ENCODE results near the gene SUMF1. TPM values are rescaled to one million over a fixed set of nuclear protein-coding genes. Genes with fewer than 3 reads are reported as not detected.

The SUMF1 gene
- polyA plus RNA-seq, 1 donor (not counting 4 experiments of a cell fraction or from before 2014, with no cell fraction given): 36.1 TPM

GRCh38 chr3:4501927-4502326, 34.9 kb upstream of the SUMF1 start:
- Histone ChIP-seq H3K4me3 (ENCODE audit: control insufficient read depth in 2 of 3, extremely low read depth in 1 of 3, insufficient read depth in 2 of 3, low read depth in 1 of 3, low read length in 3 of 3) (no peak overlapping the region), H3K9me1 (ENCODE audit: control insufficient read depth, extremely low read depth, insufficient read depth, low read length) (no peaks in the 10 kb centered on the region), H3K4me2 (ENCODE audit: control insufficient read depth, extremely low read depth, insufficient read depth, low read depth, low read length) (no peak overlapping the region), H4K20me1 (ENCODE audit: control insufficient read depth, extremely low read depth, insufficient read depth, low read length) (no peaks in the 10 kb centered on the region), H3K27ac (ENCODE audit: control insufficient read depth, insufficient read depth, low read length) (no peak overlapping the region), H3K79me2 (ENCODE audit: control insufficient read depth, insufficient read depth, low read length) (no peaks in the 10 kb centered on the region), H3K4me1 (ENCODE audit: control insufficient read depth, extremely low read depth, insufficient read depth, low read length) (peaks cover 4% of the 10 kb centered on the region), H3K36me3 (ENCODE audit: control insufficient read depth in 2 of 2, extremely low read depth in 1 of 2, insufficient read depth in 2 of 2, low read length in 2 of 2) (no peaks in the 10 kb centered on the region), H2AFZ (ENCODE audit: control insufficient read depth, low read length) (no peak overlapping the region), H3K27me3 (ENCODE audit: control insufficient read depth, extremely low read depth, insufficient read depth, low read length) (no peaks in the 10 kb centered on the region), H3K9ac (ENCODE audit: control insufficient read depth, extremely low read depth, insufficient read depth, low read length) (no peak overlapping the region), H3K9me3 (ENCODE audit: control insufficient read depth, low read depth, low read length) (no peaks in the 10 kb centered on the region)
- TF ChIP-seq, protein P1, sequence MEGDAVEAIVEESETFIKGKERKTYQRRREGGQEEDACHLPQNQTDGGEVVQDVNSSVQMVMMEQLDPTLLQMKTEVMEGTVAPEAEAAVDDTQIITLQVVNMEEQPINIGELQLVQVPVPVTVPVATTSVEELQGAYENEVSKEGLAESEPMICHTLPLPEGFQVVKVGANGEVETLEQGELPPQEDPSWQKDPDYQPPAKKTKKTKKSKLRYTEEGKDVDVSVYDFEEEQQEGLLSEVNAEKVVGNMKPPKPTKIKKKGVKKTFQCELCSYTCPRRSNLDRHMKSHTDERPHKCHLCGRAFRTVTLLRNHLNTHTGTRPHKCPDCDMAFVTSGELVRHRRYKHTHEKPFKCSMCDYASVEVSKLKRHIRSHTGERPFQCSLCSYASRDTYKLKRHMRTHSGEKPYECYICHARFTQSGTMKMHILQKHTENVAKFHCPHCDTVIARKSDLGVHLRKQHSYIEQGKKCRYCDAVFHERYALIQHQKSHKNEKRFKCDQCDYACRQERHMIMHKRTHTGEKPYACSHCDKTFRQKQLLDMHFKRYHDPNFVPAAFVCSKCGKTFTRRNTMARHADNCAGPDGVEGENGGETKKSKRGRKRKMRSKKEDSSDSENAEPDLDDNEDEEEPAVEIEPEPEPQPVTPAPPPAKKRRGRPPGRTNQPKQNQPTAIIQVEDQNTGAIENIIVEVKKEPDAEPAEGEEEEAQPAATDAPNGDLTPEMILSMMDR (optimal IDR thresholded peaks at IDR 0.05 in 1 of 3, IDR thresholded peaks at IDR 0.05 in 1 of 3, conservative IDR thresholded peaks at IDR 0.05 in 1 of 3; ENCODE audit: extremely low read depth in 1 of 3, insufficient read depth in 2 of 3, low read length in 3 of 3): no peak
- TF ChIP-seq EZH2 (IDR thresholded peaks at IDR 0.05; ENCODE audit: low read length): no peak
- dilution Hi-C loops (cut with MboI; ENCODE audit: extremely low pct_ligation_motif_present, low sequenced_read_pairs): no loop called here
- no peak for FAIRE-seq
- no peak for DNase-seq (ENCODE audit: low read depth, low spot score)

DNA sequence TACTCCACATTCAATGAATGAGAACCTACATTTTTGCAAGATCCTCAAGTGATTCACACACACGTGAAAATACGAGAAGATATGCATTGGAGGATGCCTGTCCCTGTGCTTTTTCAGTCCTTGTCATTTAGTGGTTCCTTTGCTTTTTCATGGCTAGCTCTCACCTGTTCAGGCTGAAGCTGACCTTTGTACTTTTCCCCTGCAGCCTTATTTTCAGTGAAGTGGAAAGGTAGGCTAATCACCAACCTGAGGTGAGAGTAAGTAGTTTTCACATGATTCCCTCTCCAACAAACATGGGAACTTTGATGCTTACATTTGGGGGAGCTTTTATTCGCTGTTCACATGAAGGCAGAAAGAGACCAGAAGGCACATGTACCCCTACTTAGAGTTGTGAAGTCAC, 34.4 kb upstream of the SUMF1 start:
- H3K79me2 ChIP-seq (ENCODE audit: control insufficient read depth, insufficient read depth, low read length): no peaks in the 10 kb centered on the region
- H4K20me1 ChIP-seq (ENCODE audit: control insufficient read depth, extremely low read depth, insufficient read depth, low read length): no peaks in the 10 kb centered on the region
- DNase-seq (ENCODE audit: low read depth, low spot score) (no peak), FAIRE-seq (no peak)
- H3K9me1 ChIP-seq (ENCODE audit: control insufficient read depth, extremely low read depth, insufficient read depth, low read length): no peaks in the 10 kb centered on the region
- H3K9ac ChIP-seq (ENCODE audit: control insufficient read depth, extremely low read depth, insufficient read depth, low read length): no peak overlapping the region
- dilution Hi-C loops (cut with MboI; ENCODE audit: extremely low pct_ligation_motif_present, low sequenced_read_pairs): no loop called here
- no peak overlapping the region for H2AFZ ChIP-seq (ENCODE audit: control insufficient read depth, low read length)
- H3K4me2 ChIP-seq (ENCODE audit: control insufficient read depth, extremely low read depth, insufficient read depth, low read depth, low read length): no peak overlapping the region
- no peaks in the 10 kb centered on the region for H3K27me3 ChIP-seq (ENCODE audit: control insufficient read depth, extremely low read depth, insufficient read depth, low read length)
- no peak overlapping the region for H3K27ac ChIP-seq (ENCODE audit: control insufficient read depth, insufficient read depth, low read length)
- no peak overlapping the region for H3K4me3 ChIP-seq (ENCODE audit: control insufficient read depth in 2 of 3, extremely low read depth in 1 of 3, insufficient read depth in 2 of 3, low read depth in 1 of 3, low read length in 3 of 3)
- TF ChIP-seq, protein P1 (optimal IDR thresholded peaks at IDR 0.05 in 1 of 3, IDR thresholded peaks at IDR 0.05 in 1 of 3, conservative IDR thresholded peaks at IDR 0.05 in 1 of 3; ENCODE audit: extremely low read depth in 1 of 3, insufficient read depth in 2 of 3, low read length in 3 of 3): no peak
- TF ChIP-seq EZH2 (IDR thresholded peaks at IDR 0.05; ENCODE audit: low read length): no peak
- H3K4me1 ChIP-seq (ENCODE audit: control insufficient read depth, extremely low read depth, insufficient read depth, low read length): peaks cover 4% of the 10 kb centered on the region
- no peaks in the 10 kb centered on the region for H3K36me3 ChIP-seq (ENCODE audit: control insufficient read depth in 2 of 2, extremely low read depth in 1 of 2, insufficient read depth in 2 of 2, low read length in 2 of 2)
- no peaks in the 10 kb centered on the region for H3K9me3 ChIP-seq (ENCODE audit: control insufficient read depth, low read depth, low read length)

Measured in keratinocyte (primary cell).